Measurements from ENCODE around the gene CADPS2.
"Not testable (repeated sequence)": the region's sequence is repeated elsewhere in the genome, so short reads cannot be mapped to it uniquely, and the experiment has no call there.

CADPS2 gene

DNA sequence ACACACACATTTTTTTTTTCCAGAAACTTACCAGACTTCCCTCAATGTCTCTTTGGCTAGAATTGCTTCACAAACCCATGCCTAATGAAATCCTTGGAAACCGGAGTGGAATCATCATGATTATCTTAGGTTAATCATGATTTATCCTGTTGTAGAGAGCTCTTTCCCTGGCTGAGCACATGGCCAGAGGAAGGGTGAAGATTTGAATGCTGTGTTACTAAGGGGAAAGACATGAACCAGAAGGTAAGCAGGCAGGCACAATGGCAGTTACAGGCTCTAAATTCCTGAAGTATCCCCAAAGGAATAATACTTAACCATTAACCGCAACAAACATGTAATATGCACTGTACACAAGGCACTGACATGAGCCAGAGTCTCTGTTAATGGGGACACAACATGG lies 179.4 kb downstream of the CADPS2 start:
- no peak for DNase-seq

DNA sequence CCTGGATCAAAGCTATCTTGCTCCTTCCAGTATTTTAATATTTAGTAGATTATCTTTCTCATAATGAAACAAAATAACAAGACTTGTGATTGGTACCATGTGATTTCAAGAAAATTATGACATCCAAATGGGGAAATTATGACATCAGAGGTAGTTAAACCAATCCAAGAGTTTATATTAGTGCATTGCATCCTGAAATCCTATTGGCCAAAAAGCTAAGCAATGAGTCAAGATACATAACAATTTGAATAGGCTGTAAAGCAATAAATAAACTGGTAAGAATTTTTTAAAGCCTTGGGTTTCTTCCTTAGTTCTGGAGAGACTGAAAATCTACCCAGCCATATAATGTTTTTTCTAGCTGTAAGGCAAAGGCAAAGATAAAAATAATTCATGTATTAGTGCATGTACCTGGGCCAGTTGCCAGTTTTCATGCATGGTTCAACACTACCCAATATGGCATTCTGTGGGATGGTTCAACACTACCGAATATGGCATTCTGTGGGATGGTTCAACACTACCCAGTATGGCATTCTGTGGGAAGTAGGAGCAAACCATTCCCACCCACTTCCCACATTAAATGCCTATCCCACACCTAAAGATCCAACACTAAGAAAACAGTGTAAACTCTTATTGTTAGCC lies 183.3 kb downstream of the CADPS2 start, which contains the start of gene RNF148:
RNF148 (minus strand) TSS at position 51 of the 639 bp plus-strand sequence. CDS start 172 bp downstream, outside the sequence.
- no peak for DNase-seq

DNA sequence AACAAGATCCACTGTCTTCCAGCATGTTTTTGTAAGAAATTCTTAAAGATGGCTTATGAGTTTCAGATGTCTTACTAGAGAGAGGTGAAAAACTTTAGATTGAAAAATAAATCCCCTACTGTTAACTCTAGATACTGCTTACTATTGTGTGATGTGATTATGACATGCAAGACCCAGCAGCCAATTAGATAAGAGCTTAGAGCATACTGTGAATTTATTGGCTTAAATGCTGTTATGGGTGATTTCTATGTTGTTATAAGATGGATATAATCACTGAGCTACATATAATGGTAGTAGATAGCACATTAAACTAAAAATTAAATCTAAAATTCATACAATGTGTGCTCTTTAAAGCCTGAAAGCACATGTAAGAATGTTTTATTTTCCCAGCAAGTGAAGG lies 187.2 kb downstream of the CADPS2 start, which contains the start of gene RNF133:
RNF133 (minus strand) TSS at position 101 of the 400 bp plus-strand sequence. CDS start 199 bp downstream, outside the sequence.
- DNase-seq, result no peak

DNA sequence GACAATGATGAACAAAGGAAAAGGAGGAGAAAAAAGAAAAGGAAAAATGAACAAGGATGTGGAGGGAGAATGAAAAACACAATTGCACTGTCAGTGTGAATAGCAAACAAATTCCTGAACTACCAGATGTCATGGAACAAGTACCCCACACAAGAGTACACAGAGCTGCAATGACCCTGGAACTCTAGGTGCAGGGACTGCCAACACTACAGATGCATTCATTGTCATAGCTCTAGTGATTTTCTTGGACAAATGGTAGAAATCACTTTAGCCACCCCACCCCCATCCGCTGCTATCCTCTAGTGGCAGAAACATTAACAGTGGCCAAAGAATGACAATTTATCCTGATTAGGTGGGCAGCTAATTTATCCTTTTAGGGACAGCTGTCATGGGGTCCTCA lies 190.4 kb downstream of the CADPS2 start:
- no peak for DNase-seq

DNA sequence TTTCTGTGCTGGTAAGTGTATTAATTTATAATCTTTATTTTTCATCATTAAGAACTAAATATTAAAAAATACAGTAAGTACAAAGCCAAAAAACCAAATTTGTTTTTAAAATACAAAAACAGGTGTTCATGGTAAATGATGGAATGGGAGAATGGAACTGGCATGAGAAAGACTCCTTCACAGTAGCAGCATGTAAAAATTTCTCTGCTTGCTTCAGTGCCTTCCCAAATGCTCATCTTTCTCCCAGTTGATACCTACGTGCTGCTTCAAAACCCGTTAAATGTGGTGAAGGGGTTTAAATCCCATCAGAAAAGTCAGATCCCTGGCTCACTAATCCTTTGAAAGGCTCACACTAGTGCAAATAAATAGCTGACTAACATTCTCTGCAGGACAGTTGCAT lies 191.6 kb downstream of the CADPS2 start:
- no peak for DNase-seq

DNA sequence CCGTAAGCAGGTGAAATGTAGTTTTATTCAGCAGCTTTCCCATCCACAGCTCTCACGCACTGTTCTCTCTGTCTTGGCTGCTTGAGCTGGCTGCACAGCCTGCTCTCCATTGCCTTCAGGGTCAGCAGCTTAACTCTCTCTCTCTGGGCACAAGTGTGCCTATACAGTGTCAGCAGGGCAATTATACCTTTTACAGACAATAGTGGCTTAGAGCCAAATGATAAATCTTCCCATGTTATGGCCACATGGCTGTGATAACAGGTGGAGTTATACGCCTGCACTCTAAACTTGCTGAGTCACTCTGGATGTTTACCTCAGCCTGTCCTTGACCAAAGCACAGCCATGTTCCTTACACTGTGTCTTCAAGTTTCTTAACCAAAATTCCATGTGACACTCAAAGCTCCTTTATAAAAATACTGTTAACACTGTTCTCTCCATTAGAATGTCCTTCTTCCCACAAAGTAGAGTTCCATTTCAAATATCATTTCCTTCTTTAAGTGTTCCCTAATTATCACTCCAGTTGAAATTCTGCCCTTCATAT lies 193.4 kb downstream of the CADPS2 start:
- DNase-seq, result no peak

DNA sequence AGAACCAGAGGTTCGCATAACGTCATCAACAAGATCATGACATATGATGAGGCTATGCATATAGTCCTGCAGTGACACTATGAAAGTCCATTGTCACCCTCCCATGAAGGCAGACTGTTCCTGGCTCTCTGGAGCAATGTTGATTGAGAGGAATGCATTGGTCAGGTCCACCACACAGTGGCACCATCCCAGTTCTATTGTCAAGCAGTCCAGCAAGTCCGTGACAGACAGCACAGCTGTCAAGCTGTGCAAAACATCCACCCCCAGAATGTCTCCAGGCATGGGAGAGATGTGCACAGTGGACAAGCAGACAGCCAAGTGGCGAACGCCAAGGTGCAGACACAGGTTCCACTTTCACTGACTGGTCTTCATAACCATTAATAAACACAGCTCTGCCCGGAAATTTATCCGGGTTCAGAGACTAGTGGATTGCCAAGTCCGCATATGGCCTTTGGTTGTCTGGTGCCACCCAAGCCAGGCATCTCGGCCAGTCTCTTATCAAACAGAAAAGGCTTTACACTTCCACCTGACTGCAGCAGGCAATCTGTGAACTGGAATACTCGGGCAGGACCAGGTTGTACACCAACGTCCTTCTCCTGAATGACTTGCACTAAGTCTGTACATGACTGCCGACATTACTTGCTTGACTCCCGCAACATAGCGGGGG lies 194.6 kb downstream of the CADPS2 start:
- DNase-seq, result no peak

DNA sequence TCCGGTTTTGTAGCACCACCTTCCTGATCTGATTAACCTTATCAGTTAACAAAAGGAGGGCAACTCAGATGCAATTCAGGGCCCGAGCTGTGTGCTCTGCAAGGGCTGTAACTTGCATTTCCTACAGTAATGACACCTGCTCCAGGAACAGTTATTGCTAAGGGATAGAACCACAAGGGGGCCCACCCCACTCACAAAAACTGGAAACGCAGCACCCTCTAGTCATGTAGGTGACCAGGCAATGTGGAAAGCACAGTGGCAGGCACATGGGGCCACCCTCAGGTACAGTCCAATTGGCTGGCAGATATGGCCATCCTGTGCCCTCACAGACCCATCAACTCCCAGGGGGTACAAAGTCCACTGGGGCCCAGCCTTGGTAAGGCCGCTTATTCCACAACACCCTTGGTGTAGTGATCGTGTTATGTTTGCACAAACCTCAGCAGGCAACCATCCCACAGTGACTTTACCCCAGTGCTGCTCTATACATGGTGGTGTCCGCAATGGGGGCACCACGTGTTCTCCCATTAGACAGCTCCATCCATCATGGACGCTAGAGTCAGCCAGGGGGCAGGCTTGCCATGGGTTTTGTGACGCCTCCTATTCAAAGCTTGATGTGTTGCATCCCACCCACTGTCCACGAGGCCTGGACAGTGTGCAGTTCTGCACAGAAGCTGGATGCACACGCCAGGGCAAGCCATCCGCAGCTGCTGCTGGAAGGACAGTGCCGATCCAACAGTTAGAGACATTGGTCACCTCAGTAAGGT lies 196.7 kb downstream of the CADPS2 start:
- no peak for DNase-seq

DNA sequence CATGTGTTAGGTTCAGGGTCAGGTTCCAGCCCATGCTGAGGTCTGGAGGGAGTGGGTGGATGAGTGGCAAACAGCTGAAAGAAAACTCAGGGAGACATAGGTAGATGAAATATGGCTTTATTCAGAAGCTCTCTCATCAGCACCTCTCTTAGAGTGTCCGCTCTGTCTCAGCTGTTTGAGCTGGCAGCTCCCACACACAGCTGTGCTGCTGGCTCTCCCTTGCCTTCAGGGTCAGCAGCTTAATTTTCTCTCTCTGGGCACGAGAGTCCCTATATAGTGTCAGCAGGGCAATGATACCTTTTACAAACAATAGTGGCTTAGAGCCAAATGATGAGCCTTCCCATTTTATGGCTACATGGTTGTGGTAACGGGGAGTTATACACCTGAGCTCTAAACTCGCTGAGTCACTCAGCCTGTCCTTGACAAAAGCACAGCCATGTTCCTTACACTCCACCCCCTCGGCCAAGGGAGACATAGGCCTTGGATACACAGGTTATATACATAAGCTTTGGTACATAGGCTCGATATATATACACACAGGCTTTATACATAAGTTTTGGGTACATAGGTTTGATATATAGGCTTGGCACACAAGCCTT lies 197.8 kb downstream of the CADPS2 start:
- DNase-seq, result no peak

DNA sequence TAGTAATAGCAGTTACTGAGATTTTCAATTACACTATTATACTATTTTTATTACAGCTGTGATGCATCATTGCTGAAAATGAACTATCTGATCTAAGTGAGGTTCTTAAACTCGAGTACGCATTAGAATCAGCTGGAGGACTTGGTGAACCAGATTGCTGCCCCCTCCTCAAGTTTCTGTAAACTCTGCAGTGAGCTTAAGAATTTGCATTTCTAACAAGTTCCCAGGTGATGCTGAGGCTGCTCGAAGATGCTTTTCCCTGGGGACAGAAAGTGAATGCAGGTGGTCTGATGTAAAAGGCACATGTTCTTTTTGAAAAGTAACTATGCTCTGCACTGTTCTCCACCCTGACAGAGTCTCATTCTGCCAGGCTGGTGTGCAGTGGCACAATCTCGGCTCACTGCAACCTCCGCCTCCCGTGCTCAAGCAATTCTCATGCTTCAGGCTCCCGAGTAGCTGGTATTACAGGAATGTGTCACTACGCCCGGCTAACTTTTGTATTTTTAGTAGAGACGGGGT lies 199.8 kb downstream of the CADPS2 start:
- DNase-seq, result no peak

DNA sequence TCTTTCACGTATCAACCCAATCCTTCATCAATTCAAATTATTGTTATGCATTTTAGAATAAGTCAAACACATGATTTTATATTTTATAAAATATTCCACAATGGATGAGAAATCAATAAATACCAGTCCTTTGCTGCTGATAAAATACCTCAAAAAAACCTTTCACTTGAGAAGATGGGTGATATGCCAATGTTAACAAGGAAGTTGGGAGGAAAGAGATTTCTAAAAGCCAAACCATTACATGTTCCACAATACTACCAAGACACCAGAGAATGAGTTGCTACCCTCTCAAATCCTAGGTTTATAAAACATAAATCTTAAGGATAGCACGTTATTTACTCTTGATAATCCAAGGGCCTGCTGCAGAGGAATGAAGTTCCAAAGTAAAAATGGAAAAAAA lies 201.8 kb downstream of the CADPS2 start:
- DNase-seq, result no peak

DNA sequence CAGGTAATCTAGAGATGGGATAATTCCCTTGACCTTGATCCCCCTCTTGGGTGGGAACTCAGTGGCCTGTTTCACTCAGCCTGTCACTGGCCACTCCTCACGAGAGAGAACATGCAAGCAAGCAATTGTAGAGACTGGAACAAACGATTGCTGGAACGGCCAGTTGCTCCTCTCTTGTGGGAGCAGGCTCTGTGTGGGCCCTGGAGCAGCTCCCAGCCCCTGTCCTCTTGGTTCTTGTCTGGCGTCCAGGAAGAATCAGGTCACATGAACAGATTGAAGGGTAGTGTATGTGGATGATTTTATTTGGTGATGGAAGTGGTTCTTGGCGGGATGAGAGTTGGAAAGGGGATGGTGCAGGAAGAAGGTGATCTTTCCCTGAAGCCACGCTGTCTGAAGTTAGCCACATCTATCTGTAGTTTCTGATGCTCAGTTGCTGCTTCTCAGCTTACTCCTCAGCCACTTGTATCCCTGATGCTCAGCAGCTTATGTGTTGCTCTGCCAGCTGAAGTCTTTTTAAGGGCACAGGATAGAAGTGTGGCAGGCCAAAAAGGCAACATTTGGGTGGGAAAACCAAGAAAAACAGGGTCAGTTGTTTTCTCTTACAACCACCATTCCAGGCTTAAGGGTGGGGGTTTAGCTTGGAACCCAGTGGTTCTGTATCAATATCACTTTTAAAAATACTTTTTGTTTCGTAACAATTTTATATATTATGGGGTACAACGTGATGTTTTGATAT lies 203.3 kb downstream of the CADPS2 start:
- no peak for DNase-seq

DNA sequence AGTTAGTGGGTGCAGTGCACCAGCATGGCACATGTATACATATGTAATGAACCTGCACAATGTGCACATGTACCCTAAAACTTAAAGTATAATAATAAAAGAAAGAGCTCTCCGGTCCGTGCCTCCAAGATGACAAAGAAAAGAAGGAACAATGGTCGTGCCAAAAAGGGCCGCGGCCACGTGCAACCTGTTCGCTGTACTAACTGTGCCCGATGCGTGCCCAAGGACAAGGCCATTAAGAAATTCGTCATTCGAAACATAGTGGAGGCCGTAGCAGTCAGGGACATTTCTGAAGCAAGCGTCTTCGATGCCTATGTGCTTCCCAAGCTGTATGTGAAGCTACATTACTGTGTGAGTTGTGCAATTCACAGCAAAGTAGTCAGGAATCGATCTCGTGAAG lies 205.1 kb downstream of the CADPS2 start:
- DNase-seq, result not testable (repeated sequence)

DNA sequence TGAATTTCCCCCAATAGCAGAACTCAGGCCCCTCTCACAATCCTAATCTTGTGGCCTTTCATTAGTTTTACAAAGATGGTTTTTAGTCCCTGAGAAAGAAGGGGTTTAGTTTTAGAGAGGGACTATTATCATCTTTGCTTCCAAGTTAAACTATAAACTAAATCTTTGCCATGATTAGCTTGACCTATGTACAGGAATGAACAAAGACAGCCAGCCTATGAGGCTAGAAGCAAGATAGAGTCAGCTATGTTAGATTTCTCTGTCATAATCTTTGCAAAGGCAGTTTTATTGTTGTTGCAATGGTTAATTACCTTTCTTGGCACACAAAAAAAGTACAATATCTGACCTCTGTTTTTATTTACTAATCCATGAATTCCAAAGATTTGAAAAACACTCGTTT lies 206.4 kb downstream of the CADPS2 start:
- no peak for DNase-seq

DNA sequence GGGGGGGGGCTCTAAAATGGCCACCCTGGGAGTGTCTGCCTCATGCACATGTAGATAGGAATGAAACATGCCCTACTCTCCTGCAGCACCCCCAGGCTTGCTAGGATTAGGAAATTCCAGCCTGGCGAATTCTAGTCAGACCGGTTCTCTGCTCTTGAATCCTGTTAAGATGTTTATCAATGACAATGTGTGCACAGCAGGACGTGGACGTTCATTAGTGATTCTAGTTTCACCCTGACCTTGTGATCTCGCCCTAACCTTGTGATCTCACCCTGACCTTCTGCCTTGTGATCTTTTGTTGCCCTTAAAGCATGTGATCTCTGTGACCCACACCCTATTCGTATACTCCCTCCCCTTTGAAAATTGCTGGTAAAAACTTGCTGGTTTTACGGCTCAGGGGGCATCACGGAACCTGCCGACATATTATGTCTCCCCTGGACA lies 207.0 kb downstream of the CADPS2 start:
- DNase-seq, result not testable (repeated sequence)

DNA sequence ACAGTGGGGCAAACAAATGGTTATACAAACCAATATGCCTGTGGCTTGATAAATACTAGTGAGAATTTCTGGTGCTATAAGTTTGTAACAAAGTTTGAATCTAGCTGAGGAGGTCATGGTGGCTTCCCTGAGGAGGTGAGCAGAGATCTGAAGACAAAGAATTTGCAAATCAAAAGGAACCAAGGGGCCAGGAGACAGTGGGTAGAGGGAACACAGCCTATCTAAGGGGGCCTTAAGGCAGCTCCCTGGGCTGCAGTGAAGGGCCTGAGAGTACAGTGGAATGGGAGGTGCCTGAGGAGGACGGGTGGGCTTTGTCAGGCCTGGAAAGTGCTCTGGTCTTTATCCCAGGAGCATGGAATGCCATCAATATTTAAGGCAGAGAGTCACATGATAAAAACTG lies 209.1 kb downstream of the CADPS2 start:
- DNase-seq, result no peak

DNA sequence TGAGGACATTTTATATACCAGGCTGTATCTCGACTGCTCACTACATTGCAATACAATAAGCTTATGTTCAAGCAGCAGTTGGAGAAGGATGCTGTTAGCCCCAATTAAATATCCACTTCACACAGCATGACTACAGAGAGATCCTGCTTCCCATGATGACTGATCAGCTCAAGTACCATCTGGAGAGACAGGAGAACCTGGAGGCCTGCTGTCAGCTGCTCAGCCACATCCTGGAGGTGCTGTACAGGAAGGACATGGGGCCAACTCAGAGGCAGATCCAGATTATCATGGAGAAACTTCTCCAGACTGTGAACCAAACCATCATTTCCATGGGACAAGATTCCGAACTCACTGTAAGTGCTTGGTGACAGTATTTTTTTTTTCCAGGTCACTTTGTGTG lies 209.8 kb downstream of the CADPS2 start:
- peak; percentile 8 for DNase-seq

DNA sequence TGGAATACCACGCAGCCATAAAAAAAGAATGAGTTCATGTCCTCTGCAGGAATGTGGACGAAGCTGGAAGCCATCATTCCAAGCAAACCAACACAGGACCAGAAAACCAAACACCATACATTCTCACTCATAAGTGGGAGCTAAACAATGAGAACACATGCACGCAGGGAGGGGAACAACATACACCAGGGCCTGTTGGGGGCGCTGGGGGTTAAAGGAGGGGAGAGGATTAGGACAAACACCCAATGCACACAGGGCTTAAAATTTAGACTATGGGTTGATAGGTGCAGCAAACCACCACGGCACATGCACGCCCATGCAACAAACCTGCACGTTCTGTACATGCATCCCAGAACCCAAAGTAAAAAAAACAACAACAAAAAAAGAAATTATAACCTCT lies 210.6 kb downstream of the CADPS2 start:
- DNase-seq, result no peak

DNA sequence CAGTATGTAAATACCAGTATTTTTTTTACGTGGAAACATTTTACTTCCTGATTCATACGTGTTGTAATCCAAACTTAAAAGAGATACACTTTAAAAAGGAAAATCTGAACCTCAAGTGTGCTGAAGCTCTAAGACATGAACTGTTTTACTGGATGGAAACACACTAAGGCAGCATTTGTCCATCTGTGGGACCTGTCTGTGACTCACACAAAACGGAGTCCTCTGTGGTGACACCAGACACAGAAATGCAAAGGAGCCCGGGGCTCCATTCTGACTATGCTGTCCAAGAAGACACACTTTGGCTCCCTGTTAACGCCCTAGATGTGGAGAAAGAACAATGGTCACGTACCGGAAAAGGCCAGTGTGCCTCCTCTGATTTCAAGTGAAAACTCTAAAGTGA lies 211.2 kb downstream of the CADPS2 start:
- no peak for DNase-seq

DNA sequence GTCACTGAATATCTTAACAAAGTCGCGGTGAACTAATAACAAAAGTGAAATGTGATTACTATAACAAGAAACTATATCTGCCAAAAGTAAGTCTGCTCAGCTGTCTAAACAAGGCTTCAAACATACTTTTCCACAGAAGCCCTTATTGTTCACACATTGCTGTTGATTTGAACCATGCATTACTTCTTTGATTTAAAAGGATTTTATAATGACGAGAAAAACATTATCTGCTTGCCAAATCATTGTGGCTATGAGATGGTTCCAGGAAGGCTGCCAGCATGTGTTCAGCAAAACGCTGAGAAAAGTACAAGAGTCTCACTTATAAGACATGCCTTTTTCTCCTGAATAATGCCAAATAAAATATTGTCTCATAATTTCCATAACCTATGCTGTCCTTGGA lies 211.8 kb downstream of the CADPS2 start:
- DNase-seq, result no peak

DNA sequence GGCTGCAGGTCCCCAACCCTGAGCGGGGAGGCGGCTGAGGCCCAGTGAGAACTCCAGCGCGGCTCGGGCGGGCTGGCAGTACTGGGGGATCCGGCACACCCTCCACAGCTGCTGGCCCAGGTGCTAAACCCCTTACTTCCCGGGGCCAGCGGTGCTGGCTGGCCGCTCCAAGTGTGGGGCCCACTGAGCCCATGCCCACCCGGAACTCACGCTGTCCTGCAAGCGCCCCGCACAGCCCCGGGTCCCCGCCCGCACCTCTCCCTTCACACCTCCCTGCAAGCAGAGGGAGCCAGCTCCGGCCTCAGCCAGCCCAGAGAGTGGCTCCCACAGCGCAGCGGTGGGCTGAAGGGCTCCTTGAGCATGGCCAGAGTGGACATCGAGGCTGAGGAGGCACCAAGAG lies 212.3 kb downstream of the CADPS2 start:
- no peak for DNase-seq

DNA sequence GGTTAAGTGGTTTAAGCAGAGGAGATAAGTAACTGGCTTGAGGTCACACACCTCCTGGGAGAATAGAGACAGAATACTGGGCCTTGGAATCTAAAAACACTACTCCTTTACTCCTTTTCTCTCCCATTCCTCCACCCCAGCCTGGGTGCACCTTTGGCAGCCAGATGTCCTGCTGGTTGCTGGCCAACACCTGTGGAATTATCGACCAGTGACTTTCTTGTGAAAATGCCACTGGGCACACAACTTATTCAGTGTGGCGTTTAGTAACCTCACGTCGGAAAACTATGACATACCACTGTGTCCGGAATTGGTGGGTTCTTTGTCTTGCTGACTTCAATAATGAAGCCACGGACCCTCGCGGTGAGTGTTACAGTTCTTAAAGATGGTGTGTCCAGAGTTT lies 213.7 kb downstream of the CADPS2 start:
- no peak for DNase-seq

Data from NCI-H187 treated with DMSO at 0.1 percent for 48 hours (cell line).